Measurements from ENCODE around the gene CLTCL1. TPM values are rescaled to one million over a fixed set of nuclear protein-coding genes. Genes with fewer than 3 reads are reported as not detected.

Gene CLTCL1
- total and polyA plus RNA-seq, 9 of the 15 experiments (the other 6 are each of a cell fraction or from before 2014, with no cell fraction given) = 1.1 to 11.7 (median 5.0) TPM

DNA sequence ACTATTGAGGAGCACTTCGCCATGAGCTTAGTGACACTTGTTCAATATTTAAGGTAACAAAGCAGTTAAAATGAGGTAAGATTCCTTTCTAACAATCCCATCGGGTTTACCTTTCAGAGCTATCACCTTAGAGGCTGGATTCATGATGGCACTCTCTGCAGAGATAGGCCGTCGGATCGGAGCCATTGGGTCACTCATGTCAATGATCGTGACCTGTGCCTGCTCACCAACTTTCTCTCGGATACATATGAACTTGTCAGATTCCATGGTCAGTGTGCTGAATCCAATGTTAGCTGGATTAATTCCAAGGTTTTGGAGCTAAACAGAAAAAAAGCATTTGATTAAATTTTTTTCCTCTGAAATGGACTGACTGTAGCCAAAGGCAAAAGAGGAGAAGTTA, 16.0 kb downstream of the CLTCL1 start (continued):
- TF ChIP-seq NUFIP1 (IDR thresholded peaks at IDR 0.05; ENCODE audit: partially characterized antibody) (no peak), MYNN (IDR thresholded peaks at IDR 0.05) (no peak), MYNN (CRISPR knock-in tag; IDR thresholded peaks at IDR 0.05) (no peak), E2F3 (CRISPR knock-in tag; IDR thresholded peaks at IDR 0.05) (no peak), DPF2 (IDR thresholded peaks at IDR 0.05) (no peak), MCM2 (IDR thresholded peaks at IDR 0.05; ENCODE audit: low read depth) (no peak), ZKSCAN8 (CRISPR knock-in tag; IDR thresholded peaks at IDR 0.05) (no peak)
- TF ChIP-seq, protein P1, sequence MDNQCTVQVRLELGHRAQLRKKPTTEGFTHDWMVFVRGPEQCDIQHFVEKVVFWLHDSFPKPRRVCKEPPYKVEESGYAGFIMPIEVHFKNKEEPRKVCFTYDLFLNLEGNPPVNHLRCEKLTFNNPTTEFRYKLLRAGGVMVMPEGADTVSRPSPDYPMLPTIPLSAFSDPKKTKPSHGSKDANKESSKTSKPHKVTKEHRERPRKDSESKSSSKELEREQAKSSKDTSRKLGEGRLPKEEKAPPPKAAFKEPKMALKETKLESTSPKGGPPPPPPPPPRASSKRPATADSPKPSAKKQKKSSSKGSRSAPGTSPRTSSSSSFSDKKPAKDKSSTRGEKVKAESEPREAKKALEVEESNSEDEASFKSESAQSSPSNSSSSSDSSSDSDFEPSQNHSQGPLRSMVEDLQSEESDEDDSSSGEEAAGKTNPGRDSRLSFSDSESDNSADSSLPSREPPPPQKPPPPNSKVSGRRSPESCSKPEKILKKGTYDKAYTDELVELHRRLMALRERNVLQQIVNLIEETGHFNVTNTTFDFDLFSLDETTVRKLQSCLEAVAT (IDR thresholded peaks at IDR 0.05) = no peak
- TF ChIP-seq, protein P2, sequence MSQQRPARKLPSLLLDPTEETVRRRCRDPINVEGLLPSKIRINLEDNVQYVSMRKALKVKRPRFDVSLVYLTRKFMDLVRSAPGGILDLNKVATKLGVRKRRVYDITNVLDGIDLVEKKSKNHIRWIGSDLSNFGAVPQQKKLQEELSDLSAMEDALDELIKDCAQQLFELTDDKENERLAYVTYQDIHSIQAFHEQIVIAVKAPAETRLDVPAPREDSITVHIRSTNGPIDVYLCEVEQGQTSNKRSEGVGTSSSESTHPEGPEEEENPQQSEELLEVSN (IDR thresholded peaks at IDR 0.05; ENCODE audit: borderline replicate concordance in 1 of 2, extremely low read depth in 1 of 2, insufficient read depth in 1 of 2, insufficient read length in 1 of 2, low read depth in 1 of 2, low read length in 1 of 2, poor library complexity in 1 of 2, severe bottlenecking in 1 of 2) = no peak

DNA sequence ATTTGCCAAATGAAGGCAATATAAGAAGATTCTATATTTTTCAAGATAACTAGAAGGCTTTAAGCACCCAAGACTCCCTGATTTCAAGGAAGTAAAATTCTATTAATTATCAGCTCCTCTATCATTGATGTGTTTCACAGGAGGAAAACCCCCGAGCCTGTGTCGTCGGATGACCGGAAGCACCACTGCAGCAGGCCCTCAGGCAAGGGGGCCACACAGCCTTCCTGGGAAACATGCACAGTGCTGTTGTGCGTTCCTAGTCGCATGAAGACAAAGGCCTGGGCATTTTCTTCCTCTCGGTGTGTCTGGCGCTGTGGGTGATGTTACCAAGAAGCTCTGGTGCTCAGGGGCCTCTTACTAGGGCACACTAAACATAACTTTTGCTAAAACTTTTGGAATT, 16.4 kb downstream of the CLTCL1 start:
- no peak for ATAC-seq
- no peak overlapping the region for H3K27ac ChIP-seq (ENCODE audit: extremely low read depth, low read depth, low read length)
- H3K9me1 ChIP-seq (ENCODE audit: control insufficient read depth, insufficient read depth, low read length) = no peaks in the 10 kb centered on the region
- H3K79me2 ChIP-seq (ENCODE audit: control insufficient read depth, insufficient read depth, low read length) = no peaks in the 10 kb centered on the region
- no peak for FAIRE-seq
- H3K4me1 ChIP-seq (replicated peaks in 1 of 2; ENCODE audit: control insufficient read depth in 2 of 2, insufficient read depth in 2 of 2, low read length in 2 of 2) = peaks cover 7 to 12% of the 10 kb centered on the region in 2 experiments
- POLR2A ChIA-PET = interaction anchor here (0.7 to 2.9 kb wide), 11 partner anchors 11 to 214 kb away, joined by 3 to 20 read pairs (median 4); partner anchors contain the start of gene CLTCL1
- H2AFZ ChIP-seq (ENCODE audit: low read depth, low read length) = no peak overlapping the region
- H3K27me3 ChIP-seq (ENCODE audit: control insufficient read depth in 2 of 2, insufficient read depth in 2 of 2, low read length in 2 of 2) = peaks cover 8 to 17% of the 10 kb centered on the region in 2 experiments; a peak in 3 of 5 replicates
- H3K36me3 ChIP-seq (ENCODE audit: control insufficient read depth, insufficient read depth, low read length) = no peaks in the 10 kb centered on the region
- DNase-seq (ENCODE audit: extremely low read depth in 1 of 4, low spot score in 3 of 4) = peak in 1 of 4 experiments; percentile 27
- no TSS peak for BruUV-seq (replicated peaks)
- peak overlapping the region in 1 of 2 experiments; percentile 28; a peak in 1 of 4 replicates for H3K9ac ChIP-seq (ENCODE audit: insufficient read depth in 1 of 2, low read depth in 2 of 2, low read length in 2 of 2)
- CTCF ChIA-PET (ENCODE audit: low intra/inter-chr PET ratio) = no interaction called here
- intact Hi-C loops (cut with micrococcal nuclease) = no loop called here
- WGBS (ENCODE audit: insufficient coverage, low coverage, missing lambda C conversion rate) = 56% methylated on average over 8 of the region's 8 CpGs
- in situ Hi-C loops (cut with MboI) = no loop called here
- H3K4me2 ChIP-seq (ENCODE audit: insufficient read depth, low read length) = no peak overlapping the region
- no peaks in the 10 kb centered on the region for H3K9me3 ChIP-seq (replicated peaks; ENCODE audit: control insufficient read depth, insufficient read depth, low read depth, low read length)
- no peaks in the 10 kb centered on the region for H4K20me1 ChIP-seq (replicated peaks; ENCODE audit: control insufficient read depth, insufficient read depth, low read length)
- no peak overlapping the region for H3K4me3 ChIP-seq
- TF ChIP-seq ZNF121 (CRISPR knock-in tag; conservative IDR thresholded peaks at IDR 0.05) (no peak), ZKSCAN3 (CRISPR knock-in tag; IDR thresholded peaks at IDR 0.05) (no peak), ZNF77 (CRISPR knock-in tag; IDR thresholded peaks at IDR 0.05) (no peak), ZNF436 (CRISPR knock-in tag; IDR thresholded peaks at IDR 0.05) (no peak), SMARCA4 (IDR thresholded peaks at IDR 0.05) (no peak), STAG1 (CRISPR knock-in tag; IDR thresholded peaks at IDR 0.05; ENCODE audit: borderline replicate concordance) (no peak), ZNF124 (CRISPR knock-in tag; IDR thresholded peaks at IDR 0.05) (no peak)
- TF ChIP-seq, protein P3, sequence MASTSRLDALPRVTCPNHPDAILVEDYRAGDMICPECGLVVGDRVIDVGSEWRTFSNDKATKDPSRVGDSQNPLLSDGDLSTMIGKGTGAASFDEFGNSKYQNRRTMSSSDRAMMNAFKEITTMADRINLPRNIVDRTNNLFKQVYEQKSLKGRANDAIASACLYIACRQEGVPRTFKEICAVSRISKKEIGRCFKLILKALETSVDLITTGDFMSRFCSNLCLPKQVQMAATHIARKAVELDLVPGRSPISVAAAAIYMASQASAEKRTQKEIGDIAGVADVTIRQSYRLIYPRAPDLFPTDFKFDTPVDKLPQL (IDR thresholded peaks at IDR 0.05; ENCODE audit: extremely low read depth, insufficient read length) = no peak
- TF ChIP-seq, protein P4, sequence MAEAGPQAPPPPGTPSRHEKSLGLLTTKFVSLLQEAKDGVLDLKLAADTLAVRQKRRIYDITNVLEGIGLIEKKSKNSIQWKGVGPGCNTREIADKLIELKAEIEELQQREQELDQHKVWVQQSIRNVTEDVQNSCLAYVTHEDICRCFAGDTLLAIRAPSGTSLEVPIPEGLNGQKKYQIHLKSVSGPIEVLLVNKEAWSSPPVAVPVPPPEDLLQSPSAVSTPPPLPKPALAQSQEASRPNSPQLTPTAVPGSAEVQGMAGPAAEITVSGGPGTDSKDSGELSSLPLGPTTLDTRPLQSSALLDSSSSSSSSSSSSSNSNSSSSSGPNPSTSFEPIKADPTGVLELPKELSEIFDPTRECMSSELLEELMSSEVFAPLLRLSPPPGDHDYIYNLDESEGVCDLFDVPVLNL (CRISPR knock-in tag; IDR thresholded peaks at IDR 0.05; ENCODE audit: low read depth) = no peak
